Left cardiac atrium (tissue), 4 donors: Measurements from ENCODE around the gene RANBP3L. TPM values are rescaled to one million over a fixed set of nuclear protein-coding genes. Genes with fewer than 3 reads are reported as not detected.
A peak's percentile ranks its signal among the peaks of the same experiment; 100 is the strongest.
"Not testable (repeated sequence)": the region's sequence is repeated elsewhere in the genome, so short reads cannot be mapped to it uniquely, and the experiment has no call there.

Experiments used
- ATAC-seq, 2 donors: fragments of 200-7000 bp; cut with Tn5 transposase; one replicate each; pipeline ENCODE4 v1.9.1; 2020; ENCODE audit warnings: mild to moderate bottlenecking in 2 of 2, moderate library complexity in 2 of 2
- DNase-seq: peaks from one replicate; pipeline ENCODE4 v3.0.0-alpha.2; 2020
- intact Hi-C, 2 donors: fragments of 100-400 bp; cut with DNase I; formaldehyde crosslinking; loops; one replicate each; pipeline versions ENCODE4 v1.14.1 to v1.15.1; 2022 to 2023
- total RNA-seq, 2 donors: library from RNA; stranded (reverse); fragmentation: NEBNext Ultra II Directional; extraction: Animal tissue kit (Norgen Biotek cat#: 25700); gene quantifications; one replicate each; pipeline ENCODE4 v1.2.1, GENCODE V29; 2021
- donor health status: DM: no; HTN: yes; CAD: no.
- donor health status: DM: no; HTN: yes; CAD: no; lungs with severe emphysema.
- donor health status: DM: yes; HTN: yes; CAD: no.
- donor health status: Dilated cardiomyopathy.

The RANBP3L gene
- total RNA-seq, 2 donors from 2014 or later: 0.18 to 1.2 TPM

DNA sequence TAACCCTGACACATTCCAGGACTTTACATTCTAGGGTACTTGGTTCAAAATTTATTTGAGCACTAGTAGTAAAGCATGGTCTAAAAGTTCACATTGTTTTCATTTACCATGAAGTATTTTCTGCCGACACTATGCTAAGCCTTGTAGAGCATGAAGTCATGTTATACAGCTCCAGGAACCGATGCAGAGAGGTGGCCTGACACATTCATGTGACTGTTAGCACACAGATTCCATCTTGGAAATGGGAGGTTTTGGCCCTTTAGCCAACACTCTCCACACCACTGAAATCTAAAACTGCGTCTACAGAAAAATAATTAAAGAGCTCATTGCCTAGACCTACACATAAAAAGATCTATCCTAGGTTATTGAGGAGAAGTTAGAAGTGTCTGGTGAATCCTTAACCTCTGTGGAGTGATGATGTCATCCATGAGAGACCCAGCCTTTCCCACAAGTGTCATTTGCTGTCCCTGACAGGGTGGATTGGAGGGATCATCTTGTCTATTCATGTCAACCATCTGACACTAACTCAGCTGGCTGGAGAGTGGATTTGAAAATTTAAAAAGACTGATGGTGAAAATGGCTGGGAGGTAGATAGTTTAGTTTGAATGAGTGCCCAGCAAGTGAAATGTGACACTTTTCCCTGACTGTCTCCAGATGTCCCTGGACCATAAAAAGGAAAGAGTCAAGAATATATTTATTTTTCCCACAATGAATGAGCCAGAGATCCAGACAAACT, 1.3 kb downstream of the RANBP3L start:
- ATAC-seq (peak in 1 of 2 donors; percentile 45), DNase-seq (no peak)
- intact Hi-C loops: loop anchor here in 1 of 2 donors (5.0 to 10.0 kb wide), 2 partner anchors 56 to 123 kb away; partner anchors contain the start of gene NADK2

GRCh38 chr5:36298552-36298951, 3.1 kb downstream of the RANBP3L start:
- ATAC-seq: no peak

DNA sequence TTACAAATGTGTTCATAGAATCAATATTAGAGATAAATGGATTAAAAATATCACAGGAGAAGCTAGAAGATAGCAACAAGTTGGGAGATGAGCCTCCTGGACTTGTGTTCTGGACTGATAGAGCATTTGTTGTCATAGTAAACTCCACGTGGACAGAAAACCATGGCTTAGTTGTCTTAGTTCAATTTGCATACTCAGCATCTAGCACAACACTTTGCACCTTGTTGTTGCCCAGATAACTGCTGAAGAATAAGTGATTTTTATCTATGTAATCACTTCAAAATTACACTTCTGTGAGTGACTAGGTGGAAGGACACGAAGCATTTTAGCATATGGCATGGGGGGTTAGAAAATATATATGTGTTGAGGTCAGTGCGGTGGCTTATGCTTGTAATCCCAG, 4.0 kb downstream of the RANBP3L start:
- ATAC-seq (no peak), DNase-seq (no peak)
- intact Hi-C loops: no loop called here

More at GRCh38 chr5:36298552-36298951, 3.1 kb downstream of the RANBP3L start:
- intact Hi-C loops: no loop called here
- DNase-seq: no peak

- intact Hi-C loops: no loop called here
- ATAC-seq (no peak), DNase-seq (no peak)
Observed at GRCh38 chr5:36285837-36286615, 15.7 kb downstream of the RANBP3L start.

DNA sequence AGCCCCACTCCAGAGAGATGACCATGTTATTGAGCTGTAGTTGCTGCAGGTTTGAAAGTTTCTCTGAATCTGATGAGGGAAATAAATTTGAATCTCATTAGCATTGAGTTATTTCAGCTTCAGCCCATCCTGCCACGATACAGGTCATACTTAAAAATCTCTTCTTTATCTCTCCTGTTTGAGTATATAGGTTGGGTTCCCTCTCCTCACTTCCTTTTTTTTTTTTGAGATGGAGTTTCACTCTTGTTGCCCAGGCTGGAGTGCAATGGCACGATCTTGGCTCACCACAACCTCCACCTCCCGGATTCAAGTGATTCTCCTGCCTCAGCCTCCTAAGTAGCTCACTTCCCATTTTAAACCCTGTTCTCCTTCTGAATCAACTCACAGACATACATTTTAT, 17.9 kb downstream of the RANBP3L start:
- intact Hi-C loops, DNase-seq, ATAC-seq: not testable (repeated sequence)

GRCh38 chr5:36281626-36282025, 20.1 kb downstream of the RANBP3L start:
- DNase-seq (no peak), ATAC-seq (no peak)
- intact Hi-C loops: no loop called here

DNA sequence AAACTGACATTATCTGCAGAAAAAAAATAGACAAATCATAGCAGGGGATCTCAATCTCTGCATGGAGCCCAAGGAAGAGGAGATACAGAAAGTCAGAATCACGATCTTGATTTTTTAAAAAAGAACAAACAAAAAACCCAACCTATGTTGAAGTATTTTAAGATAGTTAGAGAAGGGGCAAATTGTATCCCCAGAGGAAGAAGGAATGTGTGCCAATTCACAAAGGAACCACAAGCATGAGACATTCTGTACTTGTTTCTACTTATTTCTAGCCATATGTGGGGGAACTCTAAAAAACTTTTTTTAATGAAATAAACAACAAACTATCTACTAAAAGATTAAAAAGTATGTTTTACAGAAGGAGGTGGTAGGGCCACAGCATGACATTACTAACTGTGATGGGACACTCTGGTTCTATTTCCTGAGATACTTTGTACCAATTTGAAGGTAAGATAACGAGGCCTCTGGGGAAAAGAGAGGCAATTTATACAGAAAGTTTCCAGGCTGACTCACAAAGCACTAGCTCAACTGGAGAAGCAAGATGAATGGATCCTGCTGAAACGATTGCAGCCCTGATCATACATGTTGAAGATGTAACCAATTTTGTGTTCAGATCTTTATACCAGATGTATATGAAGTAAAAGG, 22.5 kb downstream of the RANBP3L start:
- DNase-seq (no peak), ATAC-seq (peak in 1 of 2 donors; percentile 47)
- intact Hi-C loops: no loop called here

DNA sequence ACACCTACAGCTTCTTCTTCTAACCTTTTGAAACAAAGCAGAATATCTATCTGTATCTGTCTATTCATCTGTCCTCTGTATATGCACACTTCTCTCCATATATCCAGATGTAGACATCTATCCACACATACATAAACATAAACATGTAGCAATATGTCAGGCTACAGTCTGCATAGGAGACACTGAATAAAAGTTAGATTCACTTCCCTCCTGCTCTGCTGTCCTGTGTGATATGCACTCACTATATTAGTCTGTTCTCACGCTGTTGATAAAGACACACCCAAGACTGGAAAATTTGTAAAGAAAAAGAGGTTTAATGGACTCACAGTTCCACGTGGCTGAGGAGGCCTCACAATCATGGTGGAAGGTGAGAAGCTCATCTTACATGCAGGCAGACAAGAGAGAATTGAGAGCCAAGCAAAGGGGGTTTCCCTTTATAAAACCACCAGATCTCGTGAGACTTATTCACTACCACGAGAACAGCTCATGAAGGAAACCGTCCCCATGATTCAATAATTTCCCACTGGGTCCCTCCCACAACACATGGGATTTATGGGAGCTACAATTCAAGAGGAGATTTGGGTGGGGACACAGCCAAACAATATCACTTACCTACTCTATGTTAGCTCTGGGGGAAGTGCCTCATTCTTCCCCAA, 24.1 kb downstream of the RANBP3L start:
- no peak for ATAC-seq
- no peak for DNase-seq
- intact Hi-C loops: no loop called here

GRCh38 chr5:36276864-36277263, 24.8 kb downstream of the RANBP3L start:
- intact Hi-C loops: no loop called here
- DNase-seq (no peak), ATAC-seq (peak in 1 of 2 donors; percentile 87)

- ATAC-seq: peak in 1 of 2 donors; percentile 38
Observed at GRCh38 chr5:36273809-36274526, 27.7 kb downstream of the RANBP3L start.

DNA sequence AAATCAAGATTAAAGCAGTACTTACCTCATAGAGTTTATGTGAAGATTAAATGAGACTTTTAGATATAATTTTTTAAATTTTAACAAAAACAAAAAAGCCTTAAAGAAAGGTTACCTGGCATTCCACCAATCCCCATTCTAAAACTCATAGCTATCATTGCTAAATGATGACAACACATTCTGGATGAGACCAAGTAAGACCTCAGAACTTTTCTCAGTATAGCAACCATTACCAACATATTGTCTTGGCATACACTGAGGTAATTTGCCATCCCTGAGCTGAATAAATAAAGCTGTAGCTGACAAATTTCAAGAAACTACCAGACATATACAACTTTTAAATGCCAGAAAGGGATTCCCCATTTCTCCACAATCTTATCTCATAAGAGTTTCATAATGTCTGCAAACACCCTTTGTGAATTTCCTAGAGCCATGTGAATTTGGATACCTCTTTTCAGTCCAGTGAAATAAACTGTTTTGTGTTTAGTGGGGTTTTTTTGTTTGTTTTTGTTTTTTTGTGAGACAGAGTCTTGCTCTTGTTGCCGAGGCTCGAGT, 29.5 kb downstream of the RANBP3L start:
- intact Hi-C loops: no loop called here

More at GRCh38 chr5:36273809-36274526, 27.7 kb downstream of the RANBP3L start:
- intact Hi-C loops: no loop called here
- DNase-seq: no peak

DNA sequence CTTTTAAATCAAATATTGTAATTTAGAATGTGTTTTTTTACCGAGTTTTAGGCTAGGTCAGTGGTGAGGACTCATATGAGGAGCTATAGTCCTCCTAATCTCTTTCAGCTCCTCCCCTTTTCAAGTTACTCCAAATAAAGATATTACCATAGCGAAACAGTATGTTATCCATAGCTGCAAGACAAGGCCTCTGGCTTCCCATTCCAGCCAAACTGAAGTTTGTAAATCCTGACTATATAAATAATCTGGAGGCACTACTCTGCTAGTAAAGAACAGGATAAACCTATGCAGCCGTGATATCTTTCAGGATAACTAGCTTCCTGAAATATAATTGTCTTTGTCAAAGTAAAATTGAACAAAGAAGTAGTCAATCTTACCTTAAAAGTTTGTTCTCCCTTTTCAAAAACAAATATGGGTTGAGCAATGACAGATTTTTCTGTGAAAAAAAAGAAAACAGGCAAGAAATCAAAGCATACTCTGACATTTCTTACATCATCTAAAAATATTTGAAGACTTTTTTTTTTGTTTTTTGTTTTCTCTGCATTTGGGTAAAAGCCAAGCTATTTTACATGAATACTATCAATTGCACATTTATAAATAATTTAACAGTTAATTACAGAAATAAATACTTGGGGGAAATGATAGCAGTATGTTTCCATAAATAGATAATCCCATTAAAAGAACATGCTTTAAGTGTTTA, 30.7 kb downstream of the RANBP3L start:
- DNase-seq (no peak), ATAC-seq (no peak)
- intact Hi-C loops: no loop called here

More for the DNA sequence above, 29.5 kb downstream of the RANBP3L start:
- ATAC-seq (peak in 1 of 2 donors; percentile 51), DNase-seq (no peak)

DNA sequence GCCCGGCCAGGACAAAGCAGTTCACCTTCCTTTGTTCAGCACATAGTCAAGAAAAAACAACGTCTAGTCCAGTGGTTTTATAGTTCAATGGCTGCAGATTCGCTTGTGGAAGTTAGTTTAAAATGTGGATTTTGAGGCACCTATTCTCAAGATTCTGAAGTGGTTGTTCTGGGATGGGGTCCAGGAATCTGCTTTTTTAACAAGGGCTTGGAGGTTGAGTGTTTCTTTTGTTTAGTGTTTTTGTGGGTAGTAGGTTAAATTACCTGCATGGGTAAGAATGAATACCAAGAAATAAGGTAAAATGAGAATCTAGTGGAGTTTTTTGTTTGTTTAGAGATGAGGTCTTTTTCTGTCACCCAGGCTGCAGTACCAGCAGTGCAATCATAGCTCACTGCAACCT, 31.5 kb downstream of the RANBP3L start:
- no peak for ATAC-seq

DNA sequence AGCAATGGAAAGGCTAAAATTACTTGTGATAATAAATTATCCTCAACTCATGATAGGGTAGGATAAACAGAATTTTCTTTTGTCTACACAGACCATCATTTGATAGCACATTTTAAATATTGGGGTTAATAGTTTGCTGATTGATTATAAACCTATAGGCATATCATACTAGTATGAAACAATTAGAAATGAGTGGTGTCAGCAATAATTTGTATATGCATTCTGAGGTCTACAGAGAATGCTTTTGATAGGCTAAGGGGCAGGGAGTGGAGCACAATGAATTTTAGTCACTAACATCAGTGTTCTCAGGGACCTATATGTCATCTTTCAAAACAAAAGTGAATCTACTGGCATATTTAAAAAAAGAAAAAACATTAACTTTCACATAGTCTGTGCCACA, 32.2 kb downstream of the RANBP3L start:
- intact Hi-C loops: loop anchor here (5.0 to 10.0 kb wide), 3 partner anchors 38 to 135 kb away; no protein-coding TSS in a partner anchor
- ATAC-seq (no peak), DNase-seq (no peak)

More for the DNA sequence above, 31.5 kb downstream of the RANBP3L start:
- intact Hi-C loops: no loop called here
- no peak for DNase-seq

- ATAC-seq: no peak
- intact Hi-C loops: loop anchor here (5.0 to 10.0 kb wide), 3 partner anchors 39 to 137 kb away; no protein-coding TSS in a partner anchor
- DNase-seq: no peak
Observed at GRCh38 chr5:36267905-36268304, 33.8 kb downstream of the RANBP3L start.

DNA sequence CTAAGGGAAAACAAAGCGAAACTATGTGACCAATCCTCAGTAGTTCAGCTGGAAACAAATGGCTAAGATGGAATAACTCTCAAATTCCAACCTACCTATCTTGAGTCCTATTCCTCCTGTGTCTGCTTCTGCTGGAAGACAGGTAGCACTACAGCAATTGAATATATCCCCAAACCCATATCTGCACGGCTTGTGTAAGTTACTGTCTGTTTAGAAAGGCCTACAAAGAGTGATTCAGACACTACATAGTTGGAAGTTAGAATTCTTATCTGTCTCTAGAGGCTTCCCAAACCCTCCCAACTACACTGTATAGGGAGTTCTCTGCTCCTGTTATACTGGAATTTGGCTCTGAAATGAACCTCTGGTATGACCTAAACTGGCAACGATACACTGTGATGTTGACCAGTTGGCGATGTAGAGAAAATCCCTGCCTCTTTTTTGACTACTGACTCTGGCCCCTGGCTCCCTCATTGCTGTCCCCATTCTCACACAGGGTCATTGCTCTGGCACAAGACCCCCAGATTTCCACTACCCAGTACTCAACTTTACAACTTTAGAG, 37.4 kb downstream of the RANBP3L start:
- DNase-seq (no peak), ATAC-seq (no peak)
- intact Hi-C loops: loop anchor here (5.0 to 10.0 kb wide), 2 partner anchors 141 to 433 kb away; no protein-coding TSS in a partner anchor

- DNase-seq: no peak
- intact Hi-C loops: loop anchor here (5.0 to 10.0 kb wide), 2 partner anchors 144 to 436 kb away; no protein-coding TSS in a partner anchor
- ATAC-seq: no peak
Observed at GRCh38 chr5:36261186-36261585, 40.5 kb downstream of the RANBP3L start.
